HepG2 (cell line): Measurements from ENCODE around the gene AIF1. TPM values are rescaled to one million over a fixed set of nuclear protein-coding genes. Genes with fewer than 3 reads are reported as not detected.
A peak's percentile ranks its signal among the peaks of the same experiment; 100 is the strongest.

ENCODE experiments used
- CBX2 ChIP-seq, 2 experiments: fragments of 200-600 bp in 1 of 2; sonication (generic); formaldehyde crosslinking in 1 of 2; IDR thresholded peaks; 2 replicates each; pipeline versions ENCODE4 v1.7.0 to v1.8.1; 2018 to 2022; ENCODE audit warnings: low read depth in 2 of 2, low read length in 1 of 2, mild to moderate bottlenecking in 1 of 2, missing genetic modification reagents in 1 of 2
- CCAR2 ChIP-seq: fragments of 200-400 bp; formaldehyde crosslinking; optimal IDR thresholded peaks from 2 replicates; pipeline ENCODE3; 2018; ENCODE audit warnings: low read depth, mild to moderate bottlenecking, low read length, moderate library complexity
- GLI4 ChIP-seq: sonication (generic); formaldehyde crosslinking; IDR thresholded peaks from 2 replicates; pipeline ENCODE4 v1.5.1; 2020; ENCODE audit warnings: missing genetic modification reagents, mild to moderate bottlenecking, moderate library complexity, borderline replicate concordance
- HMGA1 ChIP-seq: sonication (generic); formaldehyde crosslinking; conservative IDR thresholded peaks from 2 replicates; pipeline ENCODE4 v1.4.0; 2020; ENCODE audit warnings: missing genetic modification reagents
- ISL2 ChIP-seq: sonication (generic); formaldehyde crosslinking; IDR thresholded peaks from 2 replicates; pipeline ENCODE4 v1.5.0; 2020; ENCODE audit warnings: missing genetic modification reagents
- LCORL ChIP-seq, 2 experiments: fragments of 450-650 bp in 1 of 2; sonication (generic) in 1 of 2; formaldehyde crosslinking in 1 of 2; IDR thresholded peaks; 2 replicates each; pipeline versions ENCODE4 v1.5.0 to v1.6.1; 2017 to 2020; ENCODE audit warnings: antibody characterized with exemption in 1 of 2, missing genetic modification reagents in 1 of 2
- NR2F2 ChIP-seq: IDR thresholded peaks from 2 replicates; pipeline ENCODE4 v1.6.1; 2012; ENCODE audit warnings: low read depth, inconsistent platforms, borderline replicate concordance
- SMARCE1 ChIP-seq: fragments of 450-650 bp; IDR thresholded peaks from 2 replicates; pipeline ENCODE4 v1.6.1; 2017; ENCODE audit warnings: borderline replicate concordance
- U2AF2 ChIP-seq: fragments of 200-400 bp; formaldehyde crosslinking; IDR thresholded peaks from 2 replicates; pipeline ENCODE4 v1.6.1; 2017; ENCODE audit warnings: low read depth, mild to moderate bottlenecking, low read length
- ZKSCAN5 ChIP-seq: sonication (generic); formaldehyde crosslinking; IDR thresholded peaks from 2 replicates; pipeline ENCODE4 v1.5.1; 2020; ENCODE audit warnings: mild to moderate bottlenecking, missing genetic modification reagents
- ZNF317 ChIP-seq: sonication (generic); formaldehyde crosslinking; IDR thresholded peaks from 2 replicates; pipeline ENCODE4 v1.5.0; 2020; ENCODE audit warnings: mild to moderate bottlenecking, missing genetic modification reagents
- ZNF644 ChIP-seq: IDR thresholded peaks from 2 replicates; pipeline ENCODE4 v1.6.1; 2016; ENCODE audit warnings: low read depth
- polyA plus RNA-seq, 8 experiments: library from polyadenylated mRNA; depleted of rRNA in 3 of 8; stranded (reverse) in 7 of 8; unstranded in 1 of 8; fragments of >200 nt; fragmentation: Illumina TruSeq in 4 of 8; extraction: Trizol in 4 of 8; gene quantifications; 2 replicates each; pipeline versions ENCODE4 v1.2.1 to v1.2.3, GENCODE V29; 2011 to 2016; ENCODE audit warnings: low read depth in 4 of 8, missing spikeins in 1 of 8, mixed read lengths in 1 of 8; ENCODE audit not compliant: insufficient read depth in 1 of 8
- total RNA-seq, 5 experiments: library from RNA; depleted of rRNA; stranded (reverse); fragments of >200 nt; fragmentation: Illumina TruSeq; extraction: Trizol; gene quantifications; 2 replicates each; pipeline ENCODE4 v1.2.3, GENCODE V29; 2016; ENCODE audit warnings: low read depth in 1 of 5
- TF ChIP-seq, protein P1 (sequence below): IDR thresholded peaks from 2 replicates; pipeline ENCODE4 v1.4.0; 2020; ENCODE audit warnings: mild to moderate bottlenecking, missing genetic modification reagents
- TF ChIP-seq, protein P2 (sequence below): sonication (generic); IDR thresholded peaks from 2 replicates; pipeline ENCODE4 v1.6.1; 2016; ENCODE audit warnings: low read depth, borderline replicate concordance
- TF ChIP-seq, protein P3 (sequence below): sonication (generic); formaldehyde crosslinking; conservative IDR thresholded peaks from 2 replicates; pipeline ENCODE4 v1.4.0; 2020; ENCODE audit warnings: missing genetic modification reagents

Gene AIF1
- total and polyA plus RNA-seq, 2 of the 13 experiments (the other 11 are each of a cell fraction or from before 2014, with no cell fraction given): 1.5 TPM; not detected in 1

DNA sequence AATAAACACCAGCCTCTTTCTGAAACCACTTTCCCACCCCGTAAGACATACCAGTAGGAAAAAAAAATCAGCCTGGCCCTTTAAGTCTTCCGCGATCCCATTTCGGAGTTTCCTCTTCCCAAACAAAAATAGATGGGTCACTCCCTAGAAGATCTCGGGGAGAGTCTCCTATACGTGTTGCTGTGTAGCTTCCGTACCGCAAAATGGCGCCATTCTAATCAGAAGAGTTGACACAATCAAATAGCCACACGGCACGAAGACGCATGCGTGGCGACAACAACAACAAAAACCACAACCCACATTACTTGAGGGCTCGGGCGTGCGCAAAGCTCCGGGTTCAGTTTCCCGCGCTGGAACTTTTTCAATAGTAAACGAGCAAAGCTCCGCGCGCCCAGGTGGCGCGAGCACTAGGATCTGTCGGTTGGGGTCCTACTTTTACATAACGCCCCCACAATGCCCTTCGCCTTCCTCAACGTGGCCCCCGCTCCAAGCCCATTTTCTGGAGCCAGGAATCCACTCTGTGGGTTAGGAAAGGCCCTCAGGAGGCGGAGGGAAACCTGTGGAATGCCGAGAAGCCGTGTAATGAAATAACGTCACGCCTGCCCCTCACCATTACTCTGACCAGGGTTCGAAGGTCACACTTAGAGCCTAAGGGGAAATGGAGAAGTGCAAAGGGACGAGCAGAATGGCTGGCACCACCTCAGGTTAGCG lies 49.9 kb downstream of the AIF1 start, which contains the start of gene GPANK1 (continued):
- TF ChIP-seq ZNF644 (no peak), U2AF2 (no peak), ISL2 (CRISPR knock-in tag) (no peak; the same call in 1 of the 2 replicates), HMGA1 (no peak), CCAR2 (peak; percentile 34), ZKSCAN5 (CRISPR knock-in tag) (no peak; the same call in 1 of the 2 replicates), ZNF317 (no peak), GLI4 (CRISPR knock-in tag) (no peak; the same call in 1 of the 2 replicates), SMARCE1 (no peak), NR2F2 (peak; percentile 69; the same call in 1 of the 2 replicates), LCORL (IDR thresholded peaks at IDR 0.05) (no peak), LCORL (CRISPR knock-in tag; IDR thresholded peaks at IDR 0.05) (0 out of 2 replicates have a peak, but pooled peaks have one; percentile 24), CBX2 (IDR thresholded peaks at IDR 0.05; ENCODE audit: low read depth, low read length) (no peak), CBX2 (CRISPR knock-in tag; IDR thresholded peaks at IDR 0.05; ENCODE audit: low read depth) (0 out of 2 replicates have a peak, but pooled peaks have one; percentile 27)
- TF ChIP-seq, protein P1, sequence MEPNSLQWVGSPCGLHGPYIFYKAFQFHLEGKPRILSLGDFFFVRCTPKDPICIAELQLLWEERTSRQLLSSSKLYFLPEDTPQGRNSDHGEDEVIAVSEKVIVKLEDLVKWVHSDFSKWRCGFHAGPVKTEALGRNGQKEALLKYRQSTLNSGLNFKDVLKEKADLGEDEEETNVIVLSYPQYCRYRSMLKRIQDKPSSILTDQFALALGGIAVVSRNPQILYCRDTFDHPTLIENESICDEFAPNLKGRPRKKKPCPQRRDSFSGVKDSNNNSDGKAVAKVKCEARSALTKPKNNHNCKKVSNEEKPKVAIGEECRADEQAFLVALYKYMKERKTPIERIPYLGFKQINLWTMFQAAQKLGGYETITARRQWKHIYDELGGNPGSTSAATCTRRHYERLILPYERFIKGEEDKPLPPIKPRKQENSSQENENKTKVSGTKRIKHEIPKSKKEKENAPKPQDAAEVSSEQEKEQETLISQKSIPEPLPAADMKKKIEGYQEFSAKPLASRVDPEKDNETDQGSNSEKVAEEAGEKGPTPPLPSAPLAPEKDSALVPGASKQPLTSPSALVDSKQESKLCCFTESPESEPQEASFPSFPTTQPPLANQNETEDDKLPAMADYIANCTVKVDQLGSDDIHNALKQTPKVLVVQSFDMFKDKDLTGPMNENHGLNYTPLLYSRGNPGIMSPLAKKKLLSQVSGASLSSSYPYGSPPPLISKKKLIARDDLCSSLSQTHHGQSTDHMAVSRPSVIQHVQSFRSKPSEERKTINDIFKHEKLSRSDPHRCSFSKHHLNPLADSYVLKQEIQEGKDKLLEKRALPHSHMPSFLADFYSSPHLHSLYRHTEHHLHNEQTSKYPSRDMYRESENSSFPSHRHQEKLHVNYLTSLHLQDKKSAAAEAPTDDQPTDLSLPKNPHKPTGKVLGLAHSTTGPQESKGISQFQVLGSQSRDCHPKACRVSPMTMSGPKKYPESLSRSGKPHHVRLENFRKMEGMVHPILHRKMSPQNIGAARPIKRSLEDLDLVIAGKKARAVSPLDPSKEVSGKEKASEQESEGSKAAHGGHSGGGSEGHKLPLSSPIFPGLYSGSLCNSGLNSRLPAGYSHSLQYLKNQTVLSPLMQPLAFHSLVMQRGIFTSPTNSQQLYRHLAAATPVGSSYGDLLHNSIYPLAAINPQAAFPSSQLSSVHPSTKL (CRISPR knock-in tag): no peak
- TF ChIP-seq, protein P2, sequence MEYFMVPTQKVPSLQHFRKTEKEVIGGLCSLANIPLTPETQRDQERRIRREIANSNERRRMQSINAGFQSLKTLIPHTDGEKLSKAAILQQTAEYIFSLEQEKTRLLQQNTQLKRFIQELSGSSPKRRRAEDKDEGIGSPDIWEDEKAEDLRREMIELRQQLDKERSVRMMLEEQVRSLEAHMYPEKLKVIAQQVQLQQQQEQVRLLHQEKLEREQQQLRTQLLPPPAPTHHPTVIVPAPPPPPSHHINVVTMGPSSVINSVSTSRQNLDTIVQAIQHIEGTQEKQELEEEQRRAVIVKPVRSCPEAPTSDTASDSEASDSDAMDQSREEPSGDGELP: peak; percentile 12; the same call in 1 of the 2 replicates
- TF ChIP-seq, protein P3, sequence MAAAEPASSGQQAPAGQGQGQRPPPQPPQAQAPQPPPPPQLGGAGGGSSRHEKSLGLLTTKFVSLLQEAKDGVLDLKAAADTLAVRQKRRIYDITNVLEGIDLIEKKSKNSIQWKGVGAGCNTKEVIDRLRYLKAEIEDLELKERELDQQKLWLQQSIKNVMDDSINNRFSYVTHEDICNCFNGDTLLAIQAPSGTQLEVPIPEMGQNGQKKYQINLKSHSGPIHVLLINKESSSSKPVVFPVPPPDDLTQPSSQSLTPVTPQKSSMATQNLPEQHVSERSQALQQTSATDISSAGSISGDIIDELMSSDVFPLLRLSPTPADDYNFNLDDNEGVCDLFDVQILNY (CRISPR knock-in tag): peak; percentile 89; the same call in 1 of the 2 replicates
